ENCODE data around the gene HOXB3. TPM values are rescaled to one million over a fixed set of nuclear protein-coding genes. Genes with fewer than 3 reads are reported as not detected.
"Not testable (repeated sequence)": the region's sequence is repeated elsewhere in the genome, so short reads cannot be mapped to it uniquely, and the experiment has no call there.

Gene HOXB3
- total RNA-seq, 2 donors from 2014 or later, result 7.8 to 11.4 TPM

- WGBS, result 81% methylated on average over 7 of the region's 7 CpGs
- no peak for DNase-seq (ENCODE audit: low spot score)
- Histone ChIP-seq H3K27ac (no peak overlapping the region), H3K4me1 (replicated peaks) (no peaks in the 10 kb centered on the region), H3K4me3 (no peak overlapping the region), H3K27me3 (replicated peaks; ENCODE audit: insufficient read depth) (no peaks in the 10 kb centered on the region), H3K9me3 (no peaks in the 10 kb centered on the region), H3K36me3 (no peaks in the 10 kb centered on the region)
- TF ChIP-seq POLR2AphosphoS5 (IDR thresholded peaks at IDR 0.05) (no peak), CTCF (IDR thresholded peaks at IDR 0.05) (no peak), POLR2A (IDR thresholded peaks at IDR 0.05) (no peak)
- intact Hi-C loops (cut with DNase I), result no loop called here
Measured at GRCh38 chr17:48513097-48513496, 76.9 kb downstream of the HOXB3 start.

GRCh38 chr17:48510761-48511604 lies 79.1 kb downstream of the HOXB3 start:
- WGBS, result 78% methylated on average over 7 of the region's 7 CpGs
- intact Hi-C loops (cut with DNase I), result no loop called here

GRCh38 chr17:48510381-48510760 lies 79.7 kb downstream of the HOXB3 start:
- 90% methylated on average over 2 of the region's 2 CpGs for whole genome bisulfite sequencing

More at GRCh38 chr17:48510761-48511604, 79.1 kb downstream of the HOXB3 start:
- TF ChIP-seq CTCF (IDR thresholded peaks at IDR 0.05) (no peak), POLR2A (IDR thresholded peaks at IDR 0.05) (no peak), POLR2AphosphoS5 (IDR thresholded peaks at IDR 0.05) (no peak)
- Histone ChIP-seq H3K4me3 (no peak overlapping the region), H3K4me1 (replicated peaks) (no peaks in the 10 kb centered on the region), H3K27ac (no peak overlapping the region), H3K27me3 (replicated peaks; ENCODE audit: insufficient read depth) (no peaks in the 10 kb centered on the region), H3K9me3 (no peaks in the 10 kb centered on the region), H3K36me3 (no peaks in the 10 kb centered on the region)
- DNase-seq (ENCODE audit: low spot score), result no peak

GRCh38 chr17:48509708-48510107 lies 80.3 kb downstream of the HOXB3 start:
- H3K27ac ChIP-seq; H3K27me3 ChIP-seq (replicated peaks; ENCODE audit: insufficient read depth); intact Hi-C loops (cut with DNase I); H3K4me1 ChIP-seq (replicated peaks); H3K9me3 ChIP-seq; H3K4me3 ChIP-seq; H3K36me3 ChIP-seq; DNase-seq (ENCODE audit: low spot score): not testable (repeated sequence)
- WGBS, result 89% methylated on average over 7 of the region's 7 CpGs

More at GRCh38 chr17:48510381-48510760, 79.7 kb downstream of the HOXB3 start:
- no peak overlapping the region for H3K27ac ChIP-seq
- H3K4me3 ChIP-seq, result no peak overlapping the region
- DNase-seq (ENCODE audit: low spot score), result no peak
- H3K36me3 ChIP-seq, result no peaks in the 10 kb centered on the region
- H3K9me3 ChIP-seq, result no peaks in the 10 kb centered on the region
- intact Hi-C loops (cut with DNase I), result no loop called here
- no peaks in the 10 kb centered on the region for H3K4me1 ChIP-seq (replicated peaks)
- no peak for TF ChIP-seq POLR2A (IDR thresholded peaks at IDR 0.05)
- no peak for TF ChIP-seq CTCF (IDR thresholded peaks at IDR 0.05)
- TF ChIP-seq POLR2AphosphoS5 (IDR thresholded peaks at IDR 0.05), result no peak
- H3K27me3 ChIP-seq (replicated peaks; ENCODE audit: insufficient read depth), result no peaks in the 10 kb centered on the region

- Histone ChIP-seq H3K27ac (no peak overlapping the region), H3K36me3 (no peaks in the 10 kb centered on the region), H3K4me1 (replicated peaks) (no peaks in the 10 kb centered on the region), H3K9me3 (no peaks in the 10 kb centered on the region), H3K27me3 (replicated peaks; ENCODE audit: insufficient read depth) (no peaks in the 10 kb centered on the region), H3K4me3 (no peak overlapping the region)
- DNase-seq (ENCODE audit: low spot score), result no peak
- intact Hi-C loops (cut with DNase I), result no loop called here
- no peak for TF ChIP-seq POLR2AphosphoS5 (IDR thresholded peaks at IDR 0.05)
- TF ChIP-seq POLR2A (IDR thresholded peaks at IDR 0.05), result no peak
- no peak for TF ChIP-seq CTCF (IDR thresholded peaks at IDR 0.05)
- WGBS, result 91% methylated on average over 5 of the region's 5 CpGs
Measured at GRCh38 chr17:48506246-48506645, 83.8 kb downstream of the HOXB3 start.

All from prostate gland (tissue), 2 donors.